ENCODE results near the gene AGPAT4. TPM values are rescaled to one million over a fixed set of nuclear protein-coding genes. Genes with fewer than 3 reads are reported as not detected.

AGPAT4 gene
- total and polyA plus RNA-seq, 2 donors (not counting 1 experiment from before 2014, with no cell fraction given), result 4.4 to 6.1 TPM

GRCh38 chr6:161164182-161164625 is 109.7 kb downstream of the AGPAT4 start:
- WGBS (ENCODE audit: insufficient coverage), result 94% methylated on average over 8 of the region's 9 CpGs
- H3K4me3 Mint-ChIP-seq, result no peak overlapping the region
- H3K4me1 ChIP-seq (ENCODE audit: control insufficient read depth in 2 of 2, insufficient read depth in 2 of 2, low read length in 2 of 2), result peaks cover 8 to 9% of the 10 kb centered on the region in 2 donors

More at GRCh38 chr6:161164182-161164625, 109.7 kb downstream of the AGPAT4 start:
- Histone ChIP-seq H3K36me3 (replicated peaks in 1 of 2; ENCODE audit: control extremely low read depth in 1 of 2, control insufficient read depth in 1 of 2, extremely low read depth in 1 of 2, insufficient read depth in 2 of 2, low read length in 1 of 2) (peaks cover 1 to 6% of the 10 kb centered on the region in 2 experiments), H3K27ac (ENCODE audit: low read length in 2 of 2) (no peak overlapping the region), H3K27me3 (replicated peaks in 1 of 4; ENCODE audit: control extremely low read depth in 1 of 4, control insufficient read depth in 3 of 4, insufficient read depth in 4 of 4, low read length in 3 of 4) (no peaks in the 10 kb centered on the region), H3K79me2 (ENCODE audit: control insufficient read depth, insufficient read depth, low read length) (no peaks in the 10 kb centered on the region), H3K9me3 (ENCODE audit: control extremely low read depth in 1 of 3, control insufficient read depth in 2 of 3, insufficient read depth in 1 of 3, low read length in 2 of 3) (no peaks in the 10 kb centered on the region), H3K9ac (ENCODE audit: low read length) (no peak overlapping the region), H4K20me1 (ENCODE audit: control insufficient read depth, insufficient read depth, low read length, poor library complexity, severe bottlenecking) (no peaks in the 10 kb centered on the region), H3K4me2 (replicated peaks; ENCODE audit: low read depth, low read length, poor library complexity, severe bottlenecking) (no peak overlapping the region), H3K4me3 (ENCODE audit: control extremely low read depth in 1 of 5, extremely low read depth in 1 of 5, insufficient read depth in 1 of 5, low read depth in 2 of 5, low read length in 4 of 5) (no peak overlapping the region), H2AFZ (ENCODE audit: insufficient read depth, low read depth, low read length, poor library complexity, severe bottlenecking) (no peak overlapping the region)
- intact Hi-C loops (cut with micrococcal nuclease), result no loop called here
- ATAC-seq (ENCODE audit: low read depth) (no peak), DNase-seq (no peak)
- ChIA-PET CTCF (no interaction called here), POLR2A (no interaction called here)
- Mint-ChIP-seq H3K27ac (no peak overlapping the region), H3K4me1 (peaks cover 9% of the 10 kb centered on the region), H3K27me3 (no peaks in the 10 kb centered on the region), H3K9me3 (ENCODE audit: insufficient read depth) (no peaks in the 10 kb centered on the region)
- TF ChIP-seq CTCF (IDR thresholded peaks at IDR 0.05) (no peak), EZH2 (IDR thresholded peaks at IDR 0.05; ENCODE audit: borderline replicate concordance, insufficient read depth, low read depth, low read length, poor library complexity, severe bottlenecking) (no peak)

All from B cell (primary cell).